ENCODE measurements around the gene RNF121. TPM values are rescaled to one million over a fixed set of nuclear protein-coding genes. Genes with fewer than 3 reads are reported as not detected.

Gene RNF121
- total RNA-seq, 2 experiments from 2014 or later: 24.6 to 28.1 TPM

DNA sequence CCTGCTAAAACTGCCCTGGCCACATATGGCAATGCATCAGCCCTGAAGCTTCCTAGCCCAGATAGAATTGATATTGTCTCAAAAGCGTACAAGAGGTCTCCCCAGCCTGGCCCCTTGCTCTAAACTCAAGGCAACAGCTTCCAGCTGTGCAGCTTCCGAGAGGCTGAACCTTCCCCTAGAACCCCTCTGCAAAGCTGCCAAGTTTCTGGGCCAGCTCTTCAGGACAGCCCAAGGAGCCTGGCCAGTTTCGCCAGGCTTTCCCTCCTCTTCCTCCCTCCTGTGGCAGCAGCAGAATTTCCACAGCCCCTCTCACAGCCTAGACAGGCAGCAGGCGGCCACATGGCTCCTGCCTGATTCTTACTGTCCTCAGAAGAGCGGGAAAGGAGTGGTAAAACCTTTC lies 117.0 kb downstream of the RNF121 start:
- ChIA-PET POLR2A (no interaction called here), CTCF (ENCODE audit: unreplicated experiment) (no interaction called here)
- H3K79me2 ChIP-seq (ENCODE audit: insufficient read depth, low read depth, low read length): peaks cover 12% of the 10 kb centered on the region; the same call in 1 of the 2 replicates
- TF ChIP-seq, protein P1, sequence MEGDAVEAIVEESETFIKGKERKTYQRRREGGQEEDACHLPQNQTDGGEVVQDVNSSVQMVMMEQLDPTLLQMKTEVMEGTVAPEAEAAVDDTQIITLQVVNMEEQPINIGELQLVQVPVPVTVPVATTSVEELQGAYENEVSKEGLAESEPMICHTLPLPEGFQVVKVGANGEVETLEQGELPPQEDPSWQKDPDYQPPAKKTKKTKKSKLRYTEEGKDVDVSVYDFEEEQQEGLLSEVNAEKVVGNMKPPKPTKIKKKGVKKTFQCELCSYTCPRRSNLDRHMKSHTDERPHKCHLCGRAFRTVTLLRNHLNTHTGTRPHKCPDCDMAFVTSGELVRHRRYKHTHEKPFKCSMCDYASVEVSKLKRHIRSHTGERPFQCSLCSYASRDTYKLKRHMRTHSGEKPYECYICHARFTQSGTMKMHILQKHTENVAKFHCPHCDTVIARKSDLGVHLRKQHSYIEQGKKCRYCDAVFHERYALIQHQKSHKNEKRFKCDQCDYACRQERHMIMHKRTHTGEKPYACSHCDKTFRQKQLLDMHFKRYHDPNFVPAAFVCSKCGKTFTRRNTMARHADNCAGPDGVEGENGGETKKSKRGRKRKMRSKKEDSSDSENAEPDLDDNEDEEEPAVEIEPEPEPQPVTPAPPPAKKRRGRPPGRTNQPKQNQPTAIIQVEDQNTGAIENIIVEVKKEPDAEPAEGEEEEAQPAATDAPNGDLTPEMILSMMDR (conservative IDR thresholded peaks at IDR 0.05; ENCODE audit: low read length): no peak
- TF ChIP-seq EZH2phosphoT487 (IDR thresholded peaks at IDR 0.05; ENCODE audit: borderline replicate concordance, low read depth, low read length): no peak
- no peaks in the 10 kb centered on the region for H3K9me3 ChIP-seq (ENCODE audit: low read length)
- BruUV-seq (replicated peaks): no TSS peak
- no peak overlapping the region for H2AFZ ChIP-seq (ENCODE audit: low read length)
- no peak overlapping the region for H3K27ac ChIP-seq (ENCODE audit: low read depth, low read length, poor library complexity, severe bottlenecking)
- peaks cover 24% of the 10 kb centered on the region for H3K36me3 ChIP-seq (ENCODE audit: insufficient read depth, low read length)
- intact Hi-C loops (cut with micrococcal nuclease; ENCODE audit: unreplicated experiment): no loop called here
- no peak overlapping the region for H3K4me3 ChIP-seq (ENCODE audit: low read depth, low read length, poor library complexity, severe bottlenecking)
- no peak for DNase-seq (ENCODE audit: low spot score)
- H4K20me1 ChIP-seq (ENCODE audit: insufficient read depth, low read length): peaks cover 13% of the 10 kb centered on the region
- H3K4me1 ChIP-seq (ENCODE audit: insufficient read depth, low read length, poor library complexity, severe bottlenecking): peaks cover 25% of the 10 kb centered on the region
- H3K4me2 ChIP-seq (ENCODE audit: low read length): no peak overlapping the region
- H3K9me2 ChIP-seq (ENCODE audit: insufficient read depth, low read length): no peaks in the 10 kb centered on the region

Other genes starting within 250 kb of the RNF121 start
- not detected in 2 replicates for gene DEFB108B, start 95.8 kb upstream of the RNF121 start, total RNA-seq (2014; rRNA removed; shearing (Covaris generic))
- gene DEFB108B, start 95.8 kb upstream of the RNF121 start, total RNA-seq (2022): not detected in 2 replicates
- gene DEFB131B, start 50.6 kb upstream of the RNF121 start, total RNA-seq (2014; rRNA removed; shearing (Covaris generic)): not detected in 2 replicates
- gene DEFB131B, start 50.6 kb upstream of the RNF121 start, total RNA-seq (2022): not detected in 2 replicates
- gene XNDC1N, start 452 bp upstream of the RNF121 start, total RNA-seq (2014; rRNA removed; shearing (Covaris generic)): 32.2 and 33.3 TPM in 2 replicates
- 33.4 and 37.0 TPM in 2 replicates for gene XNDC1N, start 452 bp upstream of the RNF121 start, total RNA-seq (2022)
- gene IL18BP, start 69.9 kb downstream of the RNF121 start, total RNA-seq (2014; rRNA removed; shearing (Covaris generic)): 4.2 and 5.7 TPM in 2 replicates
- 10.3 and 12.4 TPM in 2 replicates for gene IL18BP, start 69.9 kb downstream of the RNF121 start, total RNA-seq (2022)
- 159 and 160 TPM in 2 replicates for gene NUMA1, start 151.5 kb downstream of the RNF121 start, total RNA-seq (2014; rRNA removed; shearing (Covaris generic))
- gene NUMA1, start 151.5 kb downstream of the RNF121 start, total RNA-seq (2022): 148 and 172 TPM in 2 replicates
- gene LRRC51, start 151.8 kb downstream of the RNF121 start, total RNA-seq (2014; rRNA removed; shearing (Covaris generic)): 15.3 and 21.1 TPM in 2 replicates
- gene LRRC51, start 151.8 kb downstream of the RNF121 start, total RNA-seq (2022): 9.9 and 10.8 TPM in 2 replicates
- gene LAMTOR1, start 174.3 kb downstream of the RNF121 start, total RNA-seq (2014; rRNA removed; shearing (Covaris generic)): 50.7 and 64.1 TPM in 2 replicates
- 58.6 and 61.8 TPM in 2 replicates for gene LAMTOR1, start 174.3 kb downstream of the RNF121 start, total RNA-seq (2022)
- gene TOMT, start 176.9 kb downstream of the RNF121 start, total RNA-seq (2014; rRNA removed; shearing (Covaris generic)): not detected in 2 replicates
- gene TOMT, start 176.9 kb downstream of the RNF121 start, total RNA-seq (2022): not detected in 2 replicates
- 48.2 and 77.7 TPM in 2 replicates for gene ANAPC15, start 183.6 kb downstream of the RNF121 start, total RNA-seq (2014; rRNA removed; shearing (Covaris generic))
- 61.2 and 62.4 TPM in 2 replicates for gene ANAPC15, start 183.6 kb downstream of the RNF121 start, total RNA-seq (2022)
- not detected in 2 replicates for gene FOLR3, start 206.7 kb downstream of the RNF121 start, total RNA-seq (2014; rRNA removed; shearing (Covaris generic))
- gene FOLR3, start 206.7 kb downstream of the RNF121 start, total RNA-seq (2022): not detected in 2 replicates